TTC549 (cell line): ENCODE results near the gene LRRC3.
"Not testable (repeated sequence)": the region's sequence is repeated elsewhere in the genome, so short reads cannot be mapped to it uniquely, and the experiment has no call there.

Source experiments
- FAIRE-seq: peaks from 2 replicates; lab custom pipeline; 2012; peaks lifted over from hg19 to GRCh38; lab: Jason Lieb, UNC

LRRC3 gene

DNA sequence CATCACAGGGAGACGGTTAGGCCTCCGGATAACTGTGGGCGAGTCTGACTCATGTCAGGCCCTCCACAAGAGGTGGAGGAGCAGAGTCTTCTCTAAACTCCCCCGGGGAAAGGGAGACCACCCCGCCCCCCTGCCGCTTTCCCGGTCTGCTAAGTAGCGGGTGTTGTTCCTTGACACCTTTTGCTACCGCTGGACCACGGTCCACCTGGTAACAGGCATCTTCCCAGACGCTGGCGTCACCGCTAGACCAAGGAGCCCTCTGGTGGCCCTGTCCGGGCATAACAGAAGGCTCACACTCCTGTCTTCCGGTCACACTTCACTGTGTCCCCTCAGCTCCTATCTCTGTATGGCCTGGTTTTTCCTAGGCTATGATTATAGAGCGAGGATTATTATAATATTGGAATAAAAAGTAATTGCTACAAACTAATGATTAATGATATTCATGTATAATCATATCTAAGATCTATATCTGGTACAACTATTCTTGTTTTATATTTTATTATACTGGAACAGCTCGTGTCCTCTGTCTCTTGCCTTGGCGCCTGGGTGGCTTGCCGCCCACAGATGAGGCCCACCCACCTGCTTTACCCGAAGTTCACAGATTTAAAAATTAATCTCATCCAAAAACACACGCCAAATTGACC, 24.4 kb downstream of the LRRC3 start:
- FAIRE-seq = not testable (repeated sequence)

GRCh38 chr21:44480200-44481053, 25.1 kb downstream of the LRRC3 start:
- no peak for FAIRE-seq

GRCh38 chr21:44482581-44483287, 27.4 kb downstream of the LRRC3 start:
- no peak for FAIRE-seq

- no peak for FAIRE-seq
These were observed 28.3 kb downstream of the LRRC3 start for GRCh38 chr21:44483288-44484237.

- FAIRE-seq = no peak
These were observed 29.4 kb downstream of the LRRC3 start for GRCh38 chr21:44484498-44485253.

DNA sequence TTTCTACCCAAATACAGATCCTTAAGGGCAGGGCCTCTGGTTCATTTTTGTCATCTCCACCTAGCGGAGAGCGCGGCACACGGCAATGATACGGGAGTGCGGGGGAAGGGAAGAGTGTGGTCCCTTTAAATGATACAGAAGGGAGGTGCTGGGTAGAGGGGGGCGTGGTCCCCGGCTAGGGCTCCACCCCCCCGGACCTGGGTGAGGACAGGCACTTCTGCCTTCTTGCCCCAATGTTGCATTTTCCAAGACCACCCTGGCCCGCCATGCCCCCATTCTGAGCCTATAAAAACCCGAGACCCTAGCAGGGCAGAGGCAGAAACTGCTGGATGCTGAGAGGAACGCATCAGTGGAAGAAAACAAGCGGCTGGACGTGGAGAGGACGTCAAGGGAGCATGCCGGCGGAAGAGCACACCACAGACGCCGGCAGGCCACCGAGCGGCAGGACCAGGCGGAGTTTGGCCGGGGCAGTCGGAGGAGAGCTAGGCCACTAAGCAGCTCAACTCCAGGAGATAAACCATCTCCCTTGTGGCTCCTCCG, 30.0 kb downstream of the LRRC3 start:
- FAIRE-seq = peak; percentile 81

- no peak for FAIRE-seq
These were observed 30.5 kb downstream of the LRRC3 start for GRCh38 chr21:44485796-44486195.

GRCh38 chr21:44486302-44486701, 31.0 kb downstream of the LRRC3 start:
- no peak for FAIRE-seq

DNA sequence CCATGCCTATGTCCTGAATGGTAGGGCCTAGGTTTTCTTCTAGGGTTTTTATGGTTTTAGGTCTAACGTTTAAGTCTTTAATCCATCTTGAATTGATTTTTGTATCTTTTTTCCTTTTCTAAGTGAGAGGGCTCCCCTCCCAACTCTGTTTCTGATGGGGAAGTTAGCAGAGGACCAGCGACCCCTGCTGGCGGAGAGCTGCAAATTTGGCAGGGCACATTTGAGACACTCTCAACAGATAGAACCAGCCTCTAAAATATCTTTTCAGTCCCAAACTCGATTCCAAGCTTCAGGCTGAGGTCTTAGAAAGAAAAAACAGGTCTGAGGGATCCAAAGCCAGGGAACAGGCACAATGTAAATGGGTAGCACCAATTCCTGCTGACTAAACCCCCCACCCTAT, 32.5 kb downstream of the LRRC3 start:
- FAIRE-seq = no peak

DNA sequence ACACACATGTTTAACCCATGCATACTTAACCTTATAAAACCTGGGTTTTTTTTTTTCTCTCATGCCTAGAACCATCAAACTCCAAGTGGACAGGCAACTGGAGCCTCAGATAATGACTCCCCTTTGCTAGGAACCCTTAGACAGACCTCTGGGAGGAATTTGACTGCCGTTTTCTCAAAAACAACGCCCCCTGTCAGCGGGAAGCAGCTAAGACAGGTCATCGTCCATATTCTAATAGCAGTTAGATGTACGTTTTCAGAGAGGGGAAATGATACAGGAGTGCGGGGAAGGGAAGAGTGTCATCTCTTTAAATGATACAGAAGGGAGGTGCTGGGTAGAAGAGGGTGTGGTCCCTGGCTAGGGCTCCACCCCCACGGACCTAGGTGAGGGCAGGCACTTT, 34.7 kb downstream of the LRRC3 start:
- no peak for FAIRE-seq

- no peak for FAIRE-seq
These were observed 35.1 kb downstream of the LRRC3 start for GRCh38 chr21:44490405-44490804.

GRCh38 chr21:44490816-44491215, 35.5 kb downstream of the LRRC3 start:
- FAIRE-seq = no peak

DNA sequence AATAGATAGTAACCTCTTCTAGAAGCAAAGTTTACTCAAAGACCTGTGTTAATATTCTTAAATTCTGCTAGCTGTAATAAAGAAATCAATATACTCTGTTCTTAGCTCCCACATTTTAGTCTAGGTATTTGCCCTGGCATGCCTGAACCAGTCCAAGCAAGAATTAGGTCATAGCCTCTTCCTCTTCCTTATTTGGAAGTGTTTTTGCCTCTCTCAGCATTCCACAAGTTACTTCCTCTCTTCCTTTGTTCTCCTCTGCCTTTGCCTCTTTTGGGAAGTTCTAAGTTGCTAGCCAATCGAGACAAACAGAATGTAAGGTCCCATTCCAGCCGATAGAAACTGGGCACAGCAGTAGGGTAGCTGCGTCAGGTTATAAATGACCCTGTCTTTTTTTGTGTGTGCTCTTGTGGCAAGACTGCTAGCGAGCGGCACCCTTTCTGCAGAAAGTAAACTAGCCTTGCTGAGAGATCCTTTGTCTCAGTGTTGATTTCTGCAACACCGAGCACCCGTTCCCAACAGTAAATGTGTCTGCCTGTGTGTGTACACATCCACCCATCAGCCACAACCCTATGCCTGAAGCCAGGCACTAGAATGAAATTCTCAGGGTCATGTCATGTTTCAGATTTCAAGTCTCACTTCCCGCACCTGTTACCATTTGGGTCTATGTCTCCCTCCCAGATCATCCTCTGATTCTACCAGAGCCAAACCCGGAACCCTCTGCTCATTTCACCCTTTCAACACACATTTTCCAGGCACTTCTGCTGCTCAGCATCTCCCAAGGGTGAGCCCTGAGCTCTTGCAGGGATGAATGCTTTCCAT, 37.5 kb downstream of the LRRC3 start:
- FAIRE-seq = no peak

DNA sequence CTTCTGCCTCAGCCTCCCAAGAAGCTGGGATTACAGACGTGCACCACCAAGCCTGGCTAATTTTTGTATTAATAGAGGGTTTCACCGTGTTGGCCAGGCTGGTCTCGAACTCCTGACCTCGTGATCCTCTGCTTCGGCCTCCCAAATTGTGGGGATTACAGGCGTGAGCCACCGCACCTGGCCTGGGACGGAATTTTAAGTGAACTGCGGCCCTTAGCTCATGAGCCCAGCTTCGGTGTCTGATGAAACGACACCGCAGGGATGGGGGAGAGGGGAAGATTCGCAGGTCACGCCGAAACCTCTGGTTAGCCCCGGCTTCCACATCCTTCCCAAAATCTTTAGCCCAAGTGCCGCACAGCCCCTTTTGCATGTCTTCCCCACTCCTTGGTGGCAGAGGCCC, 39.1 kb downstream of the LRRC3 start:
- no peak for FAIRE-seq

DNA sequence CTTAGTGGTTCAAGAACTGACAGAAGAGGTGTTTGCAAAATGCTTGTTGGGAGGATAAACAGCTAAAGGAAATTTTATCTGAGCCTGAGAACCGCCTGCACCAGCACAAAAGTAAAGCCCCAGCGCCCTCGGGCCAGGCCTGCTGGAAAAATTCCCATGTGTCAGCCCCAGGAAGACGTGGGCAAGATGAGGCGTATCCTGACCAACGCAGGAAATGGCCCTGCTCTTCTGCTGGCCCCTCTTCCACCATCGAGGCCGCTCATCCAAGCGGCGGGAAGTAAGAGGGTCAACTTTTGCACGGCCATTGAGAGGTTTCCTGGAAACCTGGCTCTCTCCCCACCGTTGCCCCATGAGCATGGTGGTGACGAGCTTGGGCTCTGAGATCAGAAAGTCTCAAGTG, 39.6 kb downstream of the LRRC3 start:
- no peak for FAIRE-seq

DNA sequence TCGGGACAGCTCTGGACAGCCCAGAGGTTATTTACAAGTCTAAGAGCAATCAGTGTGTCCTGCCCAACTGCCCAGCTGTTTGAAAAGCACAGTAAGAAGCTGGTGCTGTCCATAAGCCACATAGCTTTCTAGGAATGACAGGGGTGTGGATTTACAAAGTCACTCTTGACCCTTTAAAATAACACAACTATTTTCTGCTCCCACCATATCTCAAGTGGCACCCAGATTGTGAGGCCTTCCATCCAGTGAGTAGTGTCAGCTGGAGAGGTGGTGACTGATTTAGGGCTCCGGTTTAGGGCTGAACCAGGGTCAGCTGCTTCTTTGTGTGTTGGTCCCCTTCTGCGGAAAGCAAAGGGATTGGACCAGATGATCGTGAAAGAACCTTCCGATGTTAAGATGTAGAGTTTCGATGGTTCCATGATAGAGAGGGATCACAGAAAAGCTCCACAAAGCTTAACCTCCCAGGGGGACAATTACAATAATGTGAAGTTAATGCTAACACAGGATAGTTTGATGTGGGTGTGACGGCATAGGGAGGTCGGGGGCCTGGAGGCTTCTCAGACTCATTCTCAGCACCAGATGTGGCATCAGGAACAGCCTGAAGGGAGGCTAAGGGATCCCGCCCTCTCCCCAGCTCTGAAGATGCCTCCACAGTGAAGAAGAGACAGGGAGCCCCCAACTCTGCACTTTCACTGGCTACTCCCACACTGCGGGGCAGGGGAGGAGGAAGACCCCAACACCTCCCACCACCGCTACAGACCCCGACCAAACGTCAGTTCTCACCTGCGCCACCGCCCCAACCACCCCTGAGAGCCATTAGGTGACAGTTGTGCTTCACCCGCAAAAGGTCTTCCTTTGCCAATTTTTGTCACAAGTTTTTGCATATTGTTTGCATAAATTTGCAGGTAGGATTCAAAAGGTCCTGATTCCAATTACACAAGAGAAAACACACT, 40.6 kb downstream of the LRRC3 start:
- no peak for FAIRE-seq

DNA sequence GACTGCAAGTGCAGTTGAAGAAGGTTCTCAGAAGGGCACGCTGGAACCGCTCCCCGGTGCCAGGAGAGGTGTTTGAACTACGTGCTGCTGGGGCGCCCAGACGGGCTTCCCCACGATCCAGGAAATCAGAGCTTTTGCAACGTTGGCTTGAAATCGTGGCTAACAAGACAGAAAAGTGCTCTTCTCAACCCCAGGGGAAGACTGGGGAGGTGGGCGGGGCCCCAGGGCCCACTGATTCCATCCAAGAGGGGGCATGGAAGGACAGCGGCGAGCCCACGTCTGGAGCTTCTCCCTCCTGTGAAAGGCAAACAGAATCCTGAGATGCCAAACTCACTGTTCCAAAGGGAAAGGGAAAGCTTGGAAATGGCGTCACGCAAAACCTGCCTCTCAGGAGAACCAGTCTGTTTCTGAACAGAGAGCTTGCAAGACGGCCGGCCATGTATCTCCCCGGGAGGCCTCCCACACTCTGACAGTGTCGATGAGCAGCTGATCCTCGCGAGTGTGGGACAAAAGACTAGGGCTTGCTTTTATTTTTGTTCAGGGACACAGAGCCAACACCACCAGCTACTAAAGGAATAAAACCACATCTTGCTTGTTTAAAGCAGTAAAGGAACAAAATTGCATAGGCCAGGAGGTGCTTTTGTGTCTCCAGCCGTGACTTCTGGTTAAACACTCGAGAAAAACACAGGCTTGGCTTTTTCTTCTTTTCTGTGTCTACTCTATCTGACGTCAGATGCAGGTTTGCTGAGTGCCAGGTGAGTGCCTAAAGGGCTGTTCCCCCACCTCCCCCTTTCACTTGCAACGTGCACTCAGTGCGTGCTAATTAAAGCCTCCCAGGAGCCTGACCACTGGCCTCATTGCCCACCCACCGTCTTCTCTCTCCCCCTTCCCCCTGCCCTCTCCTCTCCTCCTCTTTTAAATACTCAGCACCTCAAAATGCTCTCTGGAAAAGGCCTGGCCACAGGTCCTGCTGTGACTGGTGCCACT, 41.5 kb downstream of the LRRC3 start:
- FAIRE-seq = no peak

DNA sequence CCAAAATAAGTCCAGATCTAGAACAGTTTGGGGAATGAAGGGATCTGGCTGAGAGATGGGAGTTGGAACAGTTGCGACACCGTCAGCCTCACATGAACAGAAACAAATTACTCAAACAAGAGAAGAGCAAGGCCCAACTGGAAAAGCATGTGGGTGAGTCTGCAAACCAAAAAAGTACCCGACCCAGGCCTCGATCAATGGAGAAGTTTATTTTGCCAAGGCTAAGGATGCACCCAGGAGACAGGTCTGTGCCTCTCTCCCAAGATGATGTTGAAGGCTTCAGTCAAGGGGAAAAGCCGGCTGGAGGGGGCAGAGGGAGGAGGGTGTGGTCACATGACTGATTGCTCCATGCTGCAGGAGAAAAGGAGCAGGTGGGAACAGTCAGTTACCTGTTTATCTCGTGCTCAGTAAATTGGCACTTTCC, 42.4 kb downstream of the LRRC3 start:
- FAIRE-seq = no peak
